ENCODE data around the gene EHMT2.
"Not testable (repeated sequence)": the region's sequence is repeated elsewhere in the genome, so short reads cannot be mapped to it uniquely, and the experiment has no call there.

EHMT2 gene

DNA sequence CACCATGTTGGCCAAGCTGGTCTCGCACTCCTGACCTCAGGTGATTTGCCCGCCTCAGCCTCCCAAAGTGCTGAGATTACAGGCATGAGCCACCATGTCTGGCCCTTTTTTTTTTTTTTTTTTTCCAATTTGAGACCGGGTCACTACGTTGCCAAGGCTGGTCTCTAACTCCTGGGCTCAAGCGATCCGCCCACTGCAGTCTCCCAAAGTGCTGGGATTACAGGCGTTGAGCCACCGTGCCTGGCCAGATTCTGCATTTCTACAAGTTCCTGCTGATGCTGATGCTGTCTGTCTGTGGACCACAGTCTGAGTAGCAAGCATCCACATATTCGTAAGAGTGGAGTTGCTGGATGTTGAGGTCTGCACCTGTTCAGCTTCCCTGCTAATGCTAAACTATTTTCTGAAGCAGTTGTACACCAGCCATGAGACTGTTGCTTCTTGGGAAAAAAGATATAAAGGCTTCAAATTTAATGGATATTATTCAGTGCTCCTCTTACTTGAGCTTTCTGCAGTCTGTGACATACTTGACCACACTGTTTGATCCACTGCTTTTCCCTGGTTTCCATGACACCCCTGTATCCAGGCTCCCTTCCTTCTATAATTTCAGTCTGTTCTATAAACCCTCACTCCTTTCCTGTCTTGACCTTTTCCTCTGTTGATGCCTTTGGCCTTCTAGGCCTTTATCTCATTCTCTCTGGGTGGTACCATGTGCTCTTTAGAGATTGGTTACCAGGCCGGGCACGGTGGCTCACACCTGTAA is 14.5 kb upstream of the EHMT2 start:
- DNase-seq = no peak

GRCh38 chr6:31909298-31909697 is 11.8 kb upstream of the EHMT2 start:
- DNase-seq = not testable (repeated sequence)

GRCh38 chr6:31908791-31909190 is 11.3 kb upstream of the EHMT2 start:
- DNase-seq = no peak

- DNase-seq = not testable (repeated sequence)
These were observed 10.8 kb upstream of the EHMT2 start for GRCh38 chr6:31908255-31908654.

DNA sequence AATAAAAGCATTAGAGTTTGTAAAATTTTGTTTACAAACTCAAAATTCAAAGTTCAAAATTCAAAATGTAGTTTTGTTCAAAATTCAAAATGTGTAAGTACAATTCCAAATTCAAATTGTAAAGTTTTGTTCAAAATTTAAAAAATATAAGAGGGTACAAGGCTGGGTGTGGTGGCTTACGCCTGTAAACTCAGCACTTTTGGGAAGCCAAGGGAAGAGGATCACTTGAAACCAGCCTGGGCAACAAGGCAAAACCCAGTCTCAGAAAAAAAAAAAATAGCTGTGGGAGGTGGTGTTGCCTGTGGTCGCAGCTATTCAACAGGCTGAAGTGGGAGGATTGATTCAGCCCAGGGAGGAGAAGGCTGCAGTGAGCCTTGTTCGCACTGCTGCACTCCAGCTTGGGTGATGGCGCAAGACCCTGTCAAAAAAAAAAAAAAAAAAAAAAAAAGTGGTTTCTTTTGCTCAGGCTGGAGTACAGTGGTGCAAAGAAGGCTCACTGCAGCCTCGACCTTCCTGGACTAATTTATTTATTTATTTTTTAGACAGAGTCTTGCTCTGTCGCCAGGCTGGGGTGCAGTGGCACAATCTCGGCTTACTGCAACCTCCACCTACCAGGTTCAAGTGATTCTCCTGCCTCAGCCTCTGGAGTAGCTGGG is 9.8 kb upstream of the EHMT2 start:
- no peak for DNase-seq

DNA sequence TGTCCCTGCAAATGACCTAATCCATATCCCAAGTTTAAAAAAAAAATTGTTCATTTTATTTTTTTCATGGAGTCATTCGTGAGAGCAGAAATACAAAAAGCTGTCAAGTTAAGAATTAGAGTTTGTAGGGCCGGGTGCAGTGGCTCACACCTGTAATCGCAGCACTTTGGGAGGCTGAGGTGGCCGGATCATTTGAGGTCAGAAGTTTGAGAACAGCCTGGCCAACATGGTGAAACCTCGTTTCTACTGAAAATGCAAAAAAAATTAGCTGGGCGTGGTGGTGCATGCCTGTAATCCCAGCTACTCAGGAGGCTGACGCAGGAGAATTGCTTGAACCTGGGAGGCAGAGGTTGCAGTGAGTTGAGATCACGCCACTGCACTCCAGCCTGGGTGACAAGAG is 9.2 kb upstream of the EHMT2 start:
- DNase-seq = not testable (repeated sequence)

- DNase-seq = no peak
These were observed 8.6 kb upstream of the EHMT2 start for GRCh38 chr6:31906122-31906521.

DNA sequence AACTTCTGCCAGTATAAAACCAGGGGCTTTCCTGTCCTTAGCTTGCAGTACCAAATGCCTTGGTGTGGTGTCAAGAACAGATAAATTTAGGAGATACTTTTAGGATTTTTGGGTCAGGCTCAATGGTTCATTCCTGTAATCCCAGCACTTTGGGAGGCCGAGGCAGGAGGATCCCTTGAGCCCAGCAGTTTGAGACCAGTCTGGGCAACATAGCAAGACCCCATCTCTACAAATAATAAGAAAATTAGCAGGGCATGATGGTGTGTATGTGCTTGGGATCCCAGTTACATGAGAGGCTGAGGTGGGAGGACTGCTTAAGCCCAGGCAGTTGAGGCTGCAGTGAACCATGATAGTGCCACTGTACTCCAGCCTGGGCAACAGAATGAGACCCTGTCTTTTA is 7.5 kb upstream of the EHMT2 start:
- no peak for DNase-seq

DNA sequence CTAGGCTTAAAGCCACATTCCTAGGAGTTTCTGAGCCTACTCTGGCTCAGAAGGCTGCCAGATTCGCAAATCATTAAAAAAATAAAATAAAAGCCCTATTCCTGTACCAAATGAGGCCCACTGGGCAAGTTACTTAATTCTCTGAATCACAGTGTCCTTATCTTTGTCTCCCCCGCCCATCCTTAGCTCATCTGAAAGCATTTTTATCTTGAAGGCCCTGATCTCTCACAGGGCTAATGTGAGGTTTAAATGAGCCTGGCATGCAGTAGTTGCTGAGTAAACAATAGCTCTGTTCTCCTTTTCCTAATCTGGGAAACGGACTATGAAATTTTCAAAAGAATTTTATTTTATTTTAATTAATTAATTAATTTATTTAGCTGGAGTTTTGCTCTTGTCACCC is 6.5 kb upstream of the EHMT2 start:
- no peak for DNase-seq

- DNase-seq = peak; percentile 92
These were observed 4.6 kb upstream of the EHMT2 start, which contains the start of gene ZBTB12 for GRCh38 chr6:31901953-31902643. Gene ZBTB12, minus strand, starts transcription at chr6:31902086. Its CDS starts 781 bp downstream, at chr6:31901305.

- DNase-seq = peak; percentile 80
These were observed 4.0 kb upstream of the EHMT2 start for GRCh38 chr6:31901415-31901952.

DNA sequence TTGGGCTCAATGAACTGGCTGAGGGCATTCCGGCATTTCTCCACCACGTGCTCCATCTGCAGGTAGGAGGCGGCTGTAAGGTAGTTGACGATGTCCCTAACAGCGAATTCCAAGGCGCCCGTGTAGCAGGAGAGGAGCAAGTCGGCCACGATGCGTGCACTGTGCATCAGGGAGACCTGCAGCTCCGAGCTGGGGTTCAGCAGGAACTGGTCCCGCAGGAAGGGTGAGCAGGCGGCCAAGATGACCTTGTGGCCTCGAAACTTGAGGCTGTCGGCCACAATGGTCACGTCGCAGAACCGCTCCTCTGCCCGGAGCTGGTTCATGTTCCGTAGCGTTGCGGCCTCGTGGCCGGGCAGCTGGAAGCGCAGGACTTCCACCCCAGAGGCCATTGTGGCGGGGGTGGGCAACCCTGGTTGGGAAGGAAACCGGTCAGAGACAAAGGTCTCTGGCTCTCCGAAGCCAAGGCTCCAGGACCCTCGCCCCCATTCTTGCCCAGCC is 3.5 kb upstream of the EHMT2 start:
- DNase-seq = no peak

DNA sequence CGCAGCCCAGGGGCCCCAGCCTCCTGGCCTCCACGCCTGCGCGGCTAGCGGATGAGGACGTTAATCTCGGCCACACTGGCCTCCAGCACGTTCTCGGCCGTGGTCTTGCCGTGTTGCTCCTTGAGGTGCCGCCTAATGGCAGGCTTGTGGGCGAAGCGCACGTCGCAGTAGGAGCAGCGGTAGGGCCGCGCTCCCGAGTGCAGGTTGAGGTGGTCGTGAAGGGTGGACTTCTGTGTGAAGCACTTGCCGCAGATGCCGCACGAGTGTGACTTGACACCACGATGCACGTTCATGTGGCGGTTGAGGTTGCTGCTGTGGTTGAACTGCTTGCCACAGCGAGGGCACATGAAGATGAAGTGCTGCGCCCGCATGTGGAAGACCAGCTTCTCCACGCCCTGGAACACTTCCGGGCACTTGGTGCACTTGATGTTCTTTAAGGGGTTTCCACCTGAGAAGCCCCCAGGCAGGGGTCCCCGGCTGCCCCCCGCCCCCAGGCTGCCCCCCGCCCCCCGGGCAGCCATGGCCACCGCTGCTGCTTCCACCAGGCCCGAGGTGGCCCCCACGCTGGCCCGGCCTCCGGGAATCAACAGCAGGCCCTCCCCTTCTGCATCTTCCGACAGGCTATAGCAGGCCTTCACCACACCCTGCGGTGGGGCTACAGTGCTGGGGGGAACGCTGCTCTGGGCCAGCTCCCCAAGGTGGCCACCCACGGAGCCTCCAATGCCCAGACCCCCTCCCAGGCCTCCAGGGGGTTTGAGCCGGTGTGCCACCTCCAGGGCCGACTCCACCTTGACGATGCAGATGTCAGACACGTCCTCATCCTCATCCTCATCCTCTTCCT is 2.6 kb upstream of the EHMT2 start:
- DNase-seq = peak; percentile 25

GRCh38 chr6:31899215-31899614 is 1.7 kb upstream of the EHMT2 start:
- DNase-seq = no peak

- DNase-seq = peak; percentile 36
These were observed 999 bp upstream of the EHMT2 start for GRCh38 chr6:31898383-31899011.

DNA sequence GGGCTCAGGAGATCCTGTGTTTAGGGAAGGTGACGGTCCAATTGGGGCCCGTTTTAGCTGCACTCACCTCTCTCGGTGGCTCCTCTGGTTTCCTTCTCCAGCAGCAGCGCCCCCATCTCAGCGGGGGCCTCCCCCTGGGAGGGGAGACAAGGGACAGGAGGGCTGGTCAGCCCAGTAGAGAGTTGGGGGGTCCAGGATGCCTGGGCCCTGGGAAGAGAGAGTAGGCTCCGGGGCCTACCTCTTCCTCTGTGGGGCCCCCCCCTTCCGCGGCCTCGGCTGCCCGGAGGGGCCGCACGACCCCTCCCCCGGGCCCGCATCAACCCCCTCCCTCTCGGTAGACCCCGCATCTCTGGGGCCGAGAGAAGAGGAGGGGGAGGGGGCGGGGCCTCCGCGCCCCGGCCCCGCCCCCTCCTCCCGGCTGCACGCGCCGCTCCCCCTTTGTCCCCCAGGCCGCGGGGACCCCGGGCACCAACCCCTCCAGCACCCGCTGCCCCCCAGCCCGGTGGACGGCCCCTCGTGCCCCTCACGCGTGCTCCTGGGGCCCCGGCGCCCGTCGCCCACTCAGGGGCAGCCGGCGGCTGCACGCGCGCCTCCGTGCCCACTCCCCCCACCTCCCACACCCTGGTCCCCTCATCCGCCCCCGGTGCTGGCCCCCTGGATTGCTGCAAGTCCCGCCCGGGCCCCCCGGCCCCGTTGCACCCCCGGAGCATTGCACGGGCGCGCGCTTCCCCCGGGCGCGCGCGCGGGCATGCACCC is 464 bp downstream of the EHMT2 start:
- DNase-seq = no peak

GRCh38 chr6:31896493-31896855 is 1.0 kb downstream of the EHMT2 start:
- no peak for DNase-seq

DNA sequence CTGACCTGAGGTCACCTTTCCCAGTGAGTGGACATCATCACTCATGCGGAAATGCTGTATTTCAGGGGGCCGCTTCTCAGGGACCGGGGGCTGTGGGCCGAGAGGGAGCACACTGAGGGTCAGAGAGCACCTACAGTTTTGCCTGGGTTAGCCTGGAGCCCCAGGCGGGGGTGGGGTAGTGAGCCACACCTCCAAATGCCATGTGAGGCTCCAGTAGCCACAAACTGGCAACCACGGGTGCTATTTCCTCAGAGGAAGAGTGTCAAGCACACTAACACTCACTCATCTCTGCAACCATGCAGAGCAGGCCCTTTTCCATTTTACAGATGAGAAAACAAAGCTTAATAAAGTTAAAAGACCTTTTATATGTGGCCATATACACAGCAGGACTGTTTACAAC is 4.7 kb downstream of the EHMT2 start:
- DNase-seq = no peak

DNA sequence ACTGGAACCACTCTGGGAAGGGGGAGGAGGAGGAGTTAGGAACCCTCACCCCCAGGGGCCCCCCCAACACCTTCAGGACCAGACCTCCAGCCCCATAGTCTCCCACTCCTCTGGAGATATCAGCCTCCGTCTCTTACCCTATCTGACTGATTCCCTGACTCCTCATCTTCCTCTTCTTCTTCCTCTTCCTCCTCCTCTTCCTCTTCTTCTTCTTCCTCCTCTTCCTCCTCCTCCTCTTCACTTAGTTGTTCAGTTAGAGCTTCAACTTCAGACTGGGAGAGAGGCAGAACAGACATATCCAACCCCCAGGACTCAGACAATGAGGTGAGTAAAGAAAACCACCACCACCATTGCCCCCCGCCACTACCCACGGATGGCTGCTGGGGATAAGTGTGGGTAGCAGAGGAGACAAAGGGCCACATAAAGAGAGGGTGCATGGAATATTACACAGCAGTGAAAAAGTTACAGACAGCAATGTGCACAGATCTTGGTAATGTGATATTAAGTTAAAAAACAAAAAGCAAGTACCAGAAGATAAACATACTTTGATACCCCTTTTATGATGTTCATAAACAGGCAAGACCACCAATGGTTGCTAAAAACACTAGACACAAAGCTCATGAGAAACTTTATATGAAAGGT is 8.0 kb downstream of the EHMT2 start:
- no peak for DNase-seq

All from stimulated activated CD4-positive, alpha-beta T cell treated with anti-CD3 and anti-CD28 coated beads, Interleukin-15, amount 100 ng/mL, for 24 hours (primary cell).